DOHH2 (cell line): ENCODE data around the gene PML.

Experiments
- CTCF ChIP-seq: fragments of 200-600 bp; sonication (generic); IDR thresholded peaks from one replicate; pipeline ENCODE4 v1.5.1; 2014; ENCODE audit warnings: antibody characterized with exemption, mild to moderate bottlenecking, low read depth, low read length; ENCODE audit not compliant: poor library complexity, severe bottlenecking
- EZH2phosphoT487 ChIP-seq: fragments of 200-600 bp; sonication (generic); IDR thresholded peaks from 2 replicates; pipeline ENCODE4 v1.6.1; 2017; ENCODE audit warnings: borderline replicate concordance, mild to moderate bottlenecking, antibody characterized with exemption, low read length, moderate library complexity, mixed read lengths

GRCh38 chr15:74036271-74037170 is 42.0 kb downstream of the PML start:
- peak; percentile 30 for TF ChIP-seq CTCF
- TF ChIP-seq EZH2phosphoT487, result no peak
